Measurements from ENCODE around the gene TMEM134. TPM values are rescaled to one million over a fixed set of nuclear protein-coding genes. Genes with fewer than 3 reads are reported as not detected.

TMEM134 gene
- total RNA-seq, 1 donor from 2014 or later = 38.0 TPM

- H2AFZ ChIP-seq (ENCODE audit: low read depth, low read length) = no peak overlapping the region
- Mint-ChIP-seq H3K4me3 (ENCODE audit: unreplicated experiment) (no peak overlapping the region), H3K27ac (ENCODE audit: unreplicated experiment) (no peak overlapping the region), H3K9me3 (ENCODE audit: unreplicated experiment) (no peaks in the 10 kb centered on the region), H3K27me3 (ENCODE audit: low read depth, unreplicated experiment) (peaks cover 1% of the 10 kb centered on the region), H3K36me3 (ENCODE audit: low read depth, unreplicated experiment) (peaks cover 5% of the 10 kb centered on the region), H3K4me1 (ENCODE audit: low read depth, unreplicated experiment) (peaks cover 4% of the 10 kb centered on the region)
- no peaks in the 10 kb centered on the region for H3K36me3 ChIP-seq (ENCODE audit: insufficient read depth, low read length)
- peaks cover 11% of the 10 kb centered on the region for H3K4me1 ChIP-seq (ENCODE audit: insufficient read depth, low read length)
- no peaks in the 10 kb centered on the region for H4K20me1 ChIP-seq (ENCODE audit: insufficient read depth, low read length)
- H3K27ac ChIP-seq (ENCODE audit: low read depth, low read length) = no peak overlapping the region
- FAIRE-seq (no peak), DNase-seq (ENCODE audit: low read depth) (no peak)
- TF ChIP-seq CTCF (IDR thresholded peaks at IDR 0.05; ENCODE audit: insufficient read depth, low read depth, low read length) (no peak), EZH2 (IDR thresholded peaks at IDR 0.05; ENCODE audit: insufficient read depth, low read length) (no peak)
- peaks cover 2% of the 10 kb centered on the region for H3K27me3 ChIP-seq (ENCODE audit: insufficient read depth, low read length)
- H3K4me3 ChIP-seq (ENCODE audit: insufficient read depth, low read depth, low read length) = no peak overlapping the region
- peaks cover 4% of the 10 kb centered on the region for H3K79me2 ChIP-seq (ENCODE audit: insufficient read depth, low read length)
- H3K9ac ChIP-seq (ENCODE audit: low read length) = no peak overlapping the region
- no peak overlapping the region for H3K4me2 ChIP-seq (ENCODE audit: low read length)
- no peaks in the 10 kb centered on the region for H3K9me3 ChIP-seq (ENCODE audit: insufficient read depth, low read depth, low read length)
Observed at GRCh38 chr11:67463186-67463585, 5.9 kb downstream of the TMEM134 start.

GRCh38 chr11:67458266-67458665, 10.8 kb downstream of the TMEM134 start:
- no peak overlapping the region for H3K4me2 ChIP-seq (ENCODE audit: low read length)
- H3K27ac ChIP-seq (ENCODE audit: low read depth, low read length) = no peak overlapping the region
- H3K27me3 ChIP-seq (ENCODE audit: insufficient read depth, low read length) = peaks cover 2% of the 10 kb centered on the region
- H3K9ac ChIP-seq (ENCODE audit: low read length) = no peak overlapping the region
- H3K36me3 ChIP-seq (ENCODE audit: insufficient read depth, low read length) = no peaks in the 10 kb centered on the region
- peaks cover 8% of the 10 kb centered on the region for H3K27me3 Mint-ChIP-seq (ENCODE audit: low read depth, unreplicated experiment)
- no peak for FAIRE-seq
- H3K9me3 ChIP-seq (ENCODE audit: insufficient read depth, low read depth, low read length) = no peaks in the 10 kb centered on the region
- no peaks in the 10 kb centered on the region for H3K9me3 Mint-ChIP-seq (ENCODE audit: unreplicated experiment)
- H3K27ac Mint-ChIP-seq (ENCODE audit: unreplicated experiment) = no peak overlapping the region
- peaks cover 1% of the 10 kb centered on the region for H3K36me3 Mint-ChIP-seq (ENCODE audit: low read depth, unreplicated experiment)
- H3K4me3 ChIP-seq (ENCODE audit: insufficient read depth, low read depth, low read length) = no peak overlapping the region
- no peak overlapping the region for H3K4me3 Mint-ChIP-seq (ENCODE audit: unreplicated experiment)
- H2AFZ ChIP-seq (ENCODE audit: low read depth, low read length) = no peak overlapping the region
- no peak for DNase-seq (ENCODE audit: low read depth)
- H4K20me1 ChIP-seq (ENCODE audit: insufficient read depth, low read length) = no peaks in the 10 kb centered on the region
- no peaks in the 10 kb centered on the region for H3K4me1 Mint-ChIP-seq (ENCODE audit: low read depth, unreplicated experiment)
- H3K4me1 ChIP-seq (ENCODE audit: insufficient read depth, low read length) = no peaks in the 10 kb centered on the region
- no peaks in the 10 kb centered on the region for H3K79me2 ChIP-seq (ENCODE audit: insufficient read depth, low read length)
- TF ChIP-seq CTCF (IDR thresholded peaks at IDR 0.05; ENCODE audit: insufficient read depth, low read depth, low read length) (no peak), EZH2 (IDR thresholded peaks at IDR 0.05; ENCODE audit: insufficient read depth, low read length) (no peak)

GRCh38 chr11:67457453-67457852, 11.6 kb downstream of the TMEM134 start:
- peaks cover 2% of the 10 kb centered on the region for H3K27me3 ChIP-seq (ENCODE audit: insufficient read depth, low read length)
- H3K9me3 ChIP-seq (ENCODE audit: insufficient read depth, low read depth, low read length) = no peaks in the 10 kb centered on the region
- no peak overlapping the region for H2AFZ ChIP-seq (ENCODE audit: low read depth, low read length)
- H3K79me2 ChIP-seq (ENCODE audit: insufficient read depth, low read length) = no peaks in the 10 kb centered on the region
- peaks cover 1% of the 10 kb centered on the region for H3K36me3 Mint-ChIP-seq (ENCODE audit: low read depth, unreplicated experiment)
- no peaks in the 10 kb centered on the region for H4K20me1 ChIP-seq (ENCODE audit: insufficient read depth, low read length)
- DNase-seq (ENCODE audit: low read depth) = no peak
- no peak overlapping the region for H3K27ac ChIP-seq (ENCODE audit: low read depth, low read length)
- no peak overlapping the region for H3K4me3 Mint-ChIP-seq (ENCODE audit: unreplicated experiment)
- no peak overlapping the region for H3K4me3 ChIP-seq (ENCODE audit: insufficient read depth, low read depth, low read length)
- H3K4me1 ChIP-seq (ENCODE audit: insufficient read depth, low read length) = no peaks in the 10 kb centered on the region
- H3K27ac Mint-ChIP-seq (ENCODE audit: unreplicated experiment) = no peak overlapping the region
- H3K9me3 Mint-ChIP-seq (ENCODE audit: unreplicated experiment) = no peaks in the 10 kb centered on the region
- TF ChIP-seq CTCF (IDR thresholded peaks at IDR 0.05; ENCODE audit: insufficient read depth, low read depth, low read length) (no peak), EZH2 (IDR thresholded peaks at IDR 0.05; ENCODE audit: insufficient read depth, low read length) (no peak)
- no peak for FAIRE-seq
- no peak overlapping the region for H3K9ac ChIP-seq (ENCODE audit: low read length)
- H3K4me1 Mint-ChIP-seq (ENCODE audit: low read depth, unreplicated experiment) = no peaks in the 10 kb centered on the region
- peaks cover 10% of the 10 kb centered on the region for H3K27me3 Mint-ChIP-seq (ENCODE audit: low read depth, unreplicated experiment)
- H3K36me3 ChIP-seq (ENCODE audit: insufficient read depth, low read length) = no peaks in the 10 kb centered on the region
- no peak overlapping the region for H3K4me2 ChIP-seq (ENCODE audit: low read length)
